ENCODE measurements around the gene SLC2A6. TPM values are rescaled to one million over a fixed set of nuclear protein-coding genes. Genes with fewer than 3 reads are reported as not detected.

SLC2A6 gene
- total RNA-seq, 1 experiment from 2014 or later: 10.7 TPM

DNA sequence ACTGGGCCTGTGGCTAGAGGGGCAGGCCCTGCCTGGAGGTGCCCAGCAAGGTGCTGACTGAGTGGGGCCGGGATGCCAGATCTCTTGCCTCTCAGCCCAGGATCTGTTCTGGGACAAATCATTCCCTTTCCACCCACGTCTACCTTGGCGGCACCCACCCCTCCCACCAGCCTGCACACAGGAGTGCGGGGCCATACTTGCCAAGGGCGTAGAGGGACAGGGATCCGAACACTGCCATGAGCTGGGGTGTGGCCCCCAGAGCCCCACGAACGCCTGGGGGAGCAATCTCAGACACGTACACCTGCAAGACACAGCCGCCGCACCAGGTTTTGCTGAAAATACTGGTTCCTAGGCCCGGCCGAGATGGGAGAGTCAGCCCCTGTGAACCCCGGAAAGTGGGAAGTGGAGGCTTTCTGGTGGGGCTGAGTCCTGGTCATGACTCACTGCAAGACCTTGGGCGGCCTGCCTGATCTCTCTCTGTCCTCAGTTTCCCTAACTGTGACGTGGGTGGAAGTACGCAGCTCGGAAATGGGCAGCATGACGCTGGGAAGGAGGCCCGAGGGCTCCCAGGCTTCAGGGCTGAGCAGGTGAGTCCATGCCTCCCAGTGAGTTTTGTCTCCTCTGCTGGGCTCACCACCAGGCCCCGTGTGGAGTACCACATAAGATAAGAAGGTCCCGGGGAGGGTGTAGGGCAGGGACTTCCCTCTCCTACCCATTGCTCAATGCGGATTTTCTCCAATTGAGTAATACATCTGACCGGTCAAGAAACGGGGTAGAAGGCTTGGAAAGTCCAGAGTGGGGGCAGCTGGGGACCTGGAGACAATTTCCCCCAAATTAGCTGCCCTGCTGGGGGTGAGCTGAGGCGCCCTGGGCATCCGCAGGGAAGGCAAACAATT is 2.6 kb downstream of the SLC2A6 start (continued):
- TF ChIP-seq, protein P1, sequence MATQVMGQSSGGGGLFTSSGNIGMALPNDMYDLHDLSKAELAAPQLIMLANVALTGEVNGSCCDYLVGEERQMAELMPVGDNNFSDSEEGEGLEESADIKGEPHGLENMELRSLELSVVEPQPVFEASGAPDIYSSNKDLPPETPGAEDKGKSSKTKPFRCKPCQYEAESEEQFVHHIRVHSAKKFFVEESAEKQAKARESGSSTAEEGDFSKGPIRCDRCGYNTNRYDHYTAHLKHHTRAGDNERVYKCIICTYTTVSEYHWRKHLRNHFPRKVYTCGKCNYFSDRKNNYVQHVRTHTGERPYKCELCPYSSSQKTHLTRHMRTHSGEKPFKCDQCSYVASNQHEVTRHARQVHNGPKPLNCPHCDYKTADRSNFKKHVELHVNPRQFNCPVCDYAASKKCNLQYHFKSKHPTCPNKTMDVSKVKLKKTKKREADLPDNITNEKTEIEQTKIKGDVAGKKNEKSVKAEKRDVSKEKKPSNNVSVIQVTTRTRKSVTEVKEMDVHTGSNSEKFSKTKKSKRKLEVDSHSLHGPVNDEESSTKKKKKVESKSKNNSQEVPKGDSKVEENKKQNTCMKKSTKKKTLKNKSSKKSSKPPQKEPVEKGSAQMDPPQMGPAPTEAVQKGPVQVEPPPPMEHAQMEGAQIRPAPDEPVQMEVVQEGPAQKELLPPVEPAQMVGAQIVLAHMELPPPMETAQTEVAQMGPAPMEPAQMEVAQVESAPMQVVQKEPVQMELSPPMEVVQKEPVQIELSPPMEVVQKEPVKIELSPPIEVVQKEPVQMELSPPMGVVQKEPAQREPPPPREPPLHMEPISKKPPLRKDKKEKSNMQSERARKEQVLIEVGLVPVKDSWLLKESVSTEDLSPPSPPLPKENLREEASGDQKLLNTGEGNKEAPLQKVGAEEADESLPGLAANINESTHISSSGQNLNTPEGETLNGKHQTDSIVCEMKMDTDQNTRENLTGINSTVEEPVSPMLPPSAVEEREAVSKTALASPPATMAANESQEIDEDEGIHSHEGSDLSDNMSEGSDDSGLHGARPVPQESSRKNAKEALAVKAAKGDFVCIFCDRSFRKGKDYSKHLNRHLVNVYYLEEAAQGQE (IDR thresholded peaks at IDR 0.05; ENCODE audit: low read depth): no peak
- TF ChIP-seq POLR2A (IDR thresholded peaks at IDR 0.05; ENCODE audit: borderline replicate concordance, extremely low read depth, insufficient read depth, insufficient read length): no peak
- no peak for TF ChIP-seq YY1 (IDR thresholded peaks at IDR 0.05; ENCODE audit: extremely low read depth, insufficient replicate concordance, low read depth, low read length)

DNA sequence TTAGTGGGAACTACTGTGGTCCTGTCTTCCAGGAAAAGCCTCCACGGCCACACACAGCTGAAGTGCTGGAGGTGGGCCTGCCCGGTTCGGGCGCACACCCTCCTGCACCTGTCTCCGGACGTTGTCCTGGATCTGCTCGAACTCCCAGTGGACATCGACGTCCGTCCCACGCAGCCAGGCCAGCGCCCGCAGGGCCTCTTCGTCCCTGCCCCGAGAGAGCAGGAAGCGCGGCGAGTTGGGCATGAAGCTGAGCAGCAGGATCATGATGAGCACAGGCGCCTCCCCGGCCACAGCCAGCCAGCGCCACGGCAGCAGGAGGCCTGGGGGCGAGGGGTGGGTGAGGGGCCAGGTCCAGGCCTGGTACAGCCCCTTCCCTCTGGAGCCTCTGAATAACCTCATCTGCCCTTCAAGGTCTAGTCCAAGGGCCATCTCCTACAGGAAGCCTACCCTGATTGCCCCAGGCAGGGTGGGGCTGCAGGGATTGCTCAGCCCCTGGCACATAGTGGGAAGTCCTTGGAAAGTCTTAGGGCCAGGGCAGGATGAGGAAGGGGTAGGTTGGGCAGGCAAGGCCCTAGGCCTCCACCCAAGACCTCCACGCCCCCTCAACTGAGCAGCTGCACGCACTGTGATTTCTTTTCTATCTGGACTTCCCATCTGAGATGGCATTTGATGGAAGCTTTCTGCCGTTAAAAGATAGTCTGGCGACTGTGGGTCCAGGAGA is 3.4 kb downstream of the SLC2A6 start:
- ChIA-PET POLR2A (no interaction called here), CTCF (no interaction called here)

More for the DNA sequence above, 3.4 kb downstream of the SLC2A6 start:
- H3K36me3 ChIP-seq (ENCODE audit: control insufficient read depth in 1 of 2, insufficient read depth in 2 of 2, low read length in 2 of 2): no peaks in the 10 kb centered on the region
- no peak overlapping the region for H3K27ac ChIP-seq (ENCODE audit: low read depth, low read length)
- intact Hi-C loops (cut with micrococcal nuclease): no loop called here
- no peak overlapping the region for H3K4me3 ChIP-seq (replicated peaks in 1 of 2; ENCODE audit: low read depth in 1 of 2, low read length in 2 of 2)
- no TSS peak for BruUV-seq (replicated peaks)
- H4K20me1 ChIP-seq (ENCODE audit: insufficient read depth): no peaks in the 10 kb centered on the region
- H2AFZ ChIP-seq (ENCODE audit: low read depth, low read length, poor library complexity, severe bottlenecking): no peak overlapping the region
- DNase-seq (ENCODE audit: low read depth, low spot score) (no peak), ATAC-seq (no peak)
- no peaks in the 10 kb centered on the region for H3K27me3 ChIP-seq (ENCODE audit: insufficient read depth, low read length)
- H3K9me2 ChIP-seq (ENCODE audit: insufficient read depth): no peaks in the 10 kb centered on the region
- RAD21 ChIA-PET (ENCODE audit: low non-redundant PET in 1 of 2, low total read pairs in 2 of 2, uncharacterized antibody in 2 of 2, unreplicated experiment in 2 of 2): no interaction called here
- H3K4me2 ChIP-seq (ENCODE audit: low read length): no peak overlapping the region
- peaks cover 13 to 21% of the 10 kb centered on the region in 2 experiments; a peak in 3 of 4 replicates for H3K4me1 ChIP-seq (ENCODE audit: control insufficient read depth in 1 of 2, insufficient read depth in 2 of 2, low read length in 2 of 2)
- H3K9ac ChIP-seq (ENCODE audit: low read length): no peak overlapping the region
- H3K9me3 ChIP-seq (ENCODE audit: control insufficient read depth in 1 of 2, insufficient read depth in 1 of 2, low read depth in 1 of 2, low read length in 2 of 2): no peaks in the 10 kb centered on the region
- H3K79me2 ChIP-seq (ENCODE audit: insufficient read depth, low read length): peaks cover 6% of the 10 kb centered on the region; the same call in 1 of the 2 replicates
- TF ChIP-seq SP1 (IDR thresholded peaks at IDR 0.05; ENCODE audit: low read depth) (no peak), SIN3A (IDR thresholded peaks at IDR 0.05; ENCODE audit: low read depth) (no peak), EZH2 (IDR thresholded peaks at IDR 0.05) (no peak), ZNF274 (IDR thresholded peaks at IDR 0.05; ENCODE audit: low read depth, low read length) (no peak), YY1 (IDR thresholded peaks at IDR 0.05; ENCODE audit: extremely low read depth, insufficient replicate concordance, low read depth, low read length) (no peak), CBX3 (IDR thresholded peaks at IDR 0.05; ENCODE audit: low read depth) (no peak), JUND (IDR thresholded peaks at IDR 0.05) (no peak), EZH2phosphoT487 (IDR thresholded peaks at IDR 0.05; ENCODE audit: borderline replicate concordance) (no peak), ZFX (IDR thresholded peaks at IDR 0.05) (no peak), FOSL1 (IDR thresholded peaks at IDR 0.05; ENCODE audit: low read depth) (no peak)
- TF ChIP-seq, protein P2, sequence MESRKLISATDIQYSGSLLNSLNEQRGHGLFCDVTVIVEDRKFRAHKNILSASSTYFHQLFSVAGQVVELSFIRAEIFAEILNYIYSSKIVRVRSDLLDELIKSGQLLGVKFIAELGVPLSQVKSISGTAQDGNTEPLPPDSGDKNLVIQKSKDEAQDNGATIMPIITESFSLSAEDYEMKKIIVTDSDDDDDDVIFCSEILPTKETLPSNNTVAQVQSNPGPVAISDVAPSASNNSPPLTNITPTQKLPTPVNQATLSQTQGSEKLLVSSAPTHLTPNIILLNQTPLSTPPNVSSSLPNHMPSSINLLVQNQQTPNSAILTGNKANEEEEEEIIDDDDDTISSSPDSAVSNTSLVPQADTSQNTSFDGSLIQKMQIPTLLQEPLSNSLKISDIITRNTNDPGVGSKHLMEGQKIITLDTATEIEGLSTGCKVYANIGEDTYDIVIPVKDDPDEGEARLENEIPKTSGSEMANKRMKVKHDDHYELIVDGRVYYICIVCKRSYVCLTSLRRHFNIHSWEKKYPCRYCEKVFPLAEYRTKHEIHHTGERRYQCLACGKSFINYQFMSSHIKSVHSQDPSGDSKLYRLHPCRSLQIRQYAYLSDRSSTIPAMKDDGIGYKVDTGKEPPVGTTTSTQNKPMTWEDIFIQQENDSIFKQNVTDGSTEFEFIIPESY (IDR thresholded peaks at IDR 0.05; ENCODE audit: extremely low read depth, insufficient replicate concordance, low read length): no peak
- TF ChIP-seq, protein P3, sequence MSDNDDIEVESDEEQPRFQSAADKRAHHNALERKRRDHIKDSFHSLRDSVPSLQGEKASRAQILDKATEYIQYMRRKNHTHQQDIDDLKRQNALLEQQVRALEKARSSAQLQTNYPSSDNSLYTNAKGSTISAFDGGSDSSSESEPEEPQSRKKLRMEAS (IDR thresholded peaks at IDR 0.05): no peak

All from HCT116 (cell line).